K562 (cell line): Measurements from ENCODE around the gene NDUFV3. TPM values are rescaled to one million over a fixed set of nuclear protein-coding genes. Genes with fewer than 3 reads are reported as not detected.

Source experiments
- ATAC-seq: fragments of 200-7000 bp; cut with Tn5 transposase; 3 replicates; pipeline ENCODE4 v1.9.1; 2020; ENCODE audit warnings: moderate library complexity
- BruUV-seq: library from RNA; stranded (reverse); fragments of 400-500 nt; replicated peaks from 2 replicates; lab custom pipeline; 2021; lab: Mats Ljungman, UMichigan
- CTCF ChIA-PET: fragments of 300-600 bp; formaldehyde crosslinking; extraction: SDS; loops from one replicate; lab custom pipeline; 2021; ENCODE audit warnings: low intra/inter-chr PET ratio; lab: Yijun Ruan, JAX
- POLR2A ChIA-PET: fragments of 300-600, 350-650 bp; sonication (Branson Sonifier 250); formaldehyde crosslinking; extraction: SDS; loops from one replicate; lab custom pipeline; 2021; ENCODE audit warnings: antibody characterized with exemption, inconsistent platforms; lab: Yijun Ruan, JAX
- DNase-seq, 4 experiments: peaks; one replicate each; pipeline versions ENCODE4 v3.0.0 to v3.0.0-alpha.2; 2011 to 2018; ENCODE audit warnings: low spot score in 3 of 4, mixed read lengths in 3 of 4; ENCODE audit errors: extremely low read depth in 1 of 4
- FAIRE-seq: peaks from 2 replicates; lab custom pipeline; 2011; peaks lifted over from hg19 to GRCh38; lab: Jason Lieb, UNC
- H2AFZ ChIP-seq: 2 replicates; pipeline ENCODE4 v1.6.0; 2011; ENCODE audit warnings: low read depth, low read length, control low read depth, inconsistent platforms
- H3K27ac ChIP-seq: fragments of 200-600 bp; 3 replicates; pipeline ENCODE4 v1.8.0; 2011; ENCODE audit warnings: low read depth, mild to moderate bottlenecking, control low read depth, inconsistent platforms, low read length, moderate library complexity, mixed read lengths; ENCODE audit errors: extremely low read depth
- H3K27me3 ChIP-seq, 2 experiments: fragments of 300-600 bp in 1 of 2; 2 replicates in 1 of 2; 3 replicates in 1 of 2; pipeline versions ENCODE4 v1.6.0 to v1.8.0; 2011; ENCODE audit warnings: inconsistent platforms in 2 of 2, low read length in 2 of 2, mild to moderate bottlenecking in 1 of 2, mixed read lengths in 1 of 2, moderate library complexity in 1 of 2; ENCODE audit not compliant: control insufficient read depth in 2 of 2, insufficient read depth in 2 of 2
- H3K36me3 ChIP-seq: fragments of 300-600 bp; 3 replicates; pipeline ENCODE4 v1.8.0; 2011; ENCODE audit warnings: mild to moderate bottlenecking, low read length, inconsistent platforms; ENCODE audit not compliant: control insufficient read depth, insufficient read depth
- H3K4me1 ChIP-seq, 2 experiments: fragments of 200-600 bp in 1 of 2; replicated peaks in 1 of 2; 2 replicates in 1 of 2; 3 replicates in 1 of 2; pipeline versions ENCODE4 v1.5.1 to v1.8.0; 2011; ENCODE audit warnings: inconsistent platforms in 2 of 2, low read length in 2 of 2, mild to moderate bottlenecking in 1 of 2, mixed read lengths in 1 of 2, moderate library complexity in 1 of 2; ENCODE audit not compliant: control insufficient read depth in 2 of 2, insufficient read depth in 2 of 2
- H3K4me2 ChIP-seq: 2 replicates; pipeline ENCODE4 v1.6.1; 2011; ENCODE audit warnings: low read length, control low read depth, inconsistent platforms, mixed read lengths; ENCODE audit not compliant: insufficient read depth
- H3K4me3 ChIP-seq: fragments of 200-600 bp; sonication (generic), shearing (Covaris generic); 2 replicates; pipeline ENCODE4 v1.5.1; 2016; ENCODE audit warnings: control low read depth, inconsistent platforms
- H3K79me2 ChIP-seq: fragments of 200-600 bp; 3 replicates; pipeline ENCODE4 v1.8.0; 2011; ENCODE audit warnings: low read length, inconsistent platforms; ENCODE audit not compliant: control insufficient read depth, insufficient read depth
- H3K9ac ChIP-seq, 2 experiments: 2 replicates each; pipeline versions ENCODE4 v1.6.0 to v1.6.1; 2011; ENCODE audit warnings: low read depth in 2 of 2, low read length in 2 of 2, control low read depth in 1 of 2, inconsistent platforms in 1 of 2, mild to moderate bottlenecking in 1 of 2, mixed read lengths in 1 of 2; ENCODE audit not compliant: insufficient read depth in 1 of 2
- H3K9me1 ChIP-seq: one replicate; pipeline ENCODE4 v1.6.0; 2011; ENCODE audit warnings: inconsistent platforms, mild to moderate bottlenecking, low read length, moderate library complexity; ENCODE audit not compliant: control insufficient read depth, insufficient read depth
- H3K9me3 ChIP-seq: replicated peaks from 2 replicates; pipeline ENCODE4 v1.5.1; 2011; ENCODE audit warnings: low read depth, low read length, inconsistent platforms; ENCODE audit not compliant: control insufficient read depth, insufficient read depth
- H4K20me1 ChIP-seq: replicated peaks from 2 replicates; pipeline ENCODE4 v1.6.1; 2011; ENCODE audit warnings: low read length, inconsistent platforms, mixed read lengths; ENCODE audit not compliant: control insufficient read depth, insufficient read depth
- NFIX ChIP-seq: fragments of 250-450 bp; sonication (Bioruptor Pico); IDR thresholded peaks from 2 replicates; pipeline ENCODE4 v1.4.0; 2020; ENCODE audit warnings: low read depth, mild to moderate bottlenecking, moderate library complexity
- POLR2G ChIP-seq: fragments of 200-400 bp; formaldehyde crosslinking; IDR thresholded peaks from 2 replicates; pipeline ENCODE4 v1.6.1; 2017; ENCODE audit warnings: low read depth, mild to moderate bottlenecking, antibody characterized with exemption, low read length, moderate library complexity
- RBFOX2 ChIP-seq: fragments of 200-400 bp; formaldehyde crosslinking; IDR thresholded peaks from 2 replicates; pipeline ENCODE4 v1.6.1; 2017; ENCODE audit warnings: low read depth, mild to moderate bottlenecking, low read length, moderate library complexity
- SRSF3 ChIP-seq: fragments of 200-400 bp; formaldehyde crosslinking; IDR thresholded peaks from 2 replicates; pipeline ENCODE4 v1.6.1; 2016; ENCODE audit warnings: mild to moderate bottlenecking, low read length, moderate library complexity; ENCODE audit not compliant: insufficient read depth
- WGBS: fragments of 100-300 bp; shearing (Covaris generic); methylation state at CpG from one replicate; pipeline ENCODE4 v1.1.6; 2016; ENCODE audit warnings: low coverage, mixed read lengths; ENCODE audit not compliant: insufficient coverage; ENCODE audit errors: missing lambda C conversion rate; 5-methylcytosine and 5-hydroxymethylcytosine counted together
- in situ Hi-C: fragments of 300-500 bp; cut with MboI; formaldehyde crosslinking; loops from 4 replicates; pipeline ENCODE4 v1.15.0; 2018; ENCODE audit warnings: inconsistent platforms, mixed read lengths
- intact Hi-C: fragments of 100-400 bp; cut with micrococcal nuclease; formaldehyde crosslinking; loops from 2 replicates; pipeline ENCODE4 v1.14.2; 2022
- polyA plus RNA-seq, 8 experiments: library from polyadenylated mRNA; depleted of rRNA in 4 of 8; stranded (reverse) in 5 of 8; unstranded in 3 of 8; fragments of >200 nt; fragmentation: Nextera tagmentation in 2 of 8; fragmentation: Illumina TruSeq in 1 of 8; extraction: Ambion mirVana in 2 of 8; extraction: Trizol in 1 of 8; gene quantifications; 2 replicates each; pipeline versions ENCODE4 v1.2.1 to v1.2.3, GENCODE V29; 2011 to 2014; ENCODE audit warnings: inconsistent platforms in 1 of 8, missing spikeins in 1 of 8
- total RNA-seq, 7 experiments: library from RNA; depleted of rRNA in 6 of 7; stranded (reverse); fragments of >200 nt in 6 of 7; fragmentation: Illumina TruSeq in 2 of 7; extraction: Trizol in 2 of 7; gene quantifications; 2 replicates each; pipeline versions ENCODE4 v1.2.1 to v1.2.3, GENCODE V29; 2011 to 2021; ENCODE audit warnings: low replicate concordance in 1 of 7
- TF ChIP-seq, protein P1 (sequence below), 2 experiments: fragments of 450-650 bp; conservative IDR thresholded peaks; 2 replicates each; pipeline ENCODE4 v1.6.1; 2017; ENCODE audit warnings: mild to moderate bottlenecking in 2 of 2, moderate library complexity in 2 of 2

The NDUFV3 gene
- total and polyA plus RNA-seq, 9 of the 15 experiments (the other 6 are each of a cell fraction or from before 2014, with no cell fraction given) = 19.1 to 87.8 (median 74.3) TPM

DNA sequence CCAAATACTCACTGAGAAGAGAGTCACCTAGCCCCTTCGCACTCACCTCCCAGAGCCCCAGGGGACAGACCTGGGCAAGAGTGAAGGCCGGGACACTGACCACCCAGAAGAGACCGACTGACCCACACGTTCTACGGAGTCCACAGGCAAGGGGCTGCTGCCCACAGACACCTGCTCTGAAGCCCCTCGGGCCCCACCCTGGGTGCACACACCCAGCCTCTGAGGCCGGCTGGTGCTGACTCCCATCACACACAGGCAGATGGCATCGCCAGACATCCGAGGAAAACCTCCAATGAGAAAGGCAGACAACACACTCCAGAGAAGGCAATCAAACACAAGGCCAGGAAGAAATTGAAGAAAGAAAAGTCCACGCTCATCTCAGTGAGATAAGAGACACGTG lies 35.9 kb upstream of the NDUFV3 start:
- peaks cover 48% of the 10 kb centered on the region for H3K79me2 ChIP-seq
- TF ChIP-seq RBFOX2 (peak; percentile 35; the same call in 1 of the 2 replicates), SRSF3 (no peak), POLR2G (0 out of 2 replicates have a peak, but pooled peaks have one; percentile 20)
- WGBS = 95% methylated on average over 11 of the region's 11 CpGs
- H3K36me3 ChIP-seq = peaks cover 96% of the 10 kb centered on the region; the same call in 2 of the 3 replicates
- intact Hi-C loops (no loop called here), in situ Hi-C loops (no loop called here)
- POLR2A ChIA-PET = interaction anchor here (0.6 kb wide), 1 partner anchor 110 kb away, joined by 6 read pairs; no protein-coding TSS in a partner anchor
- CTCF ChIA-PET = no interaction called here
- no peak for FAIRE-seq
- H3K9me1 ChIP-seq = no peaks in the 10 kb centered on the region
- no peak overlapping the region for H3K4me2 ChIP-seq
- H3K4me1 ChIP-seq = peaks cover 0 to 18% of the 10 kb centered on the region in 2 experiments; a peak in 1 of 5 replicates
- no peak for ATAC-seq
- no peak overlapping the region for H3K27ac ChIP-seq
- no peak overlapping the region for H3K4me3 ChIP-seq
- no TSS peak for BruUV-seq
- no peak overlapping the region for H2AFZ ChIP-seq
- H4K20me1 ChIP-seq = peaks cover 11% of the 10 kb centered on the region
- no peak for DNase-seq
- no peaks in the 10 kb centered on the region for H3K27me3 ChIP-seq
- H3K9ac ChIP-seq = peak overlapping the region in 1 of 2 experiments; percentile 26; a peak in 1 of 4 replicates
- no peaks in the 10 kb centered on the region for H3K9me3 ChIP-seq

DNA sequence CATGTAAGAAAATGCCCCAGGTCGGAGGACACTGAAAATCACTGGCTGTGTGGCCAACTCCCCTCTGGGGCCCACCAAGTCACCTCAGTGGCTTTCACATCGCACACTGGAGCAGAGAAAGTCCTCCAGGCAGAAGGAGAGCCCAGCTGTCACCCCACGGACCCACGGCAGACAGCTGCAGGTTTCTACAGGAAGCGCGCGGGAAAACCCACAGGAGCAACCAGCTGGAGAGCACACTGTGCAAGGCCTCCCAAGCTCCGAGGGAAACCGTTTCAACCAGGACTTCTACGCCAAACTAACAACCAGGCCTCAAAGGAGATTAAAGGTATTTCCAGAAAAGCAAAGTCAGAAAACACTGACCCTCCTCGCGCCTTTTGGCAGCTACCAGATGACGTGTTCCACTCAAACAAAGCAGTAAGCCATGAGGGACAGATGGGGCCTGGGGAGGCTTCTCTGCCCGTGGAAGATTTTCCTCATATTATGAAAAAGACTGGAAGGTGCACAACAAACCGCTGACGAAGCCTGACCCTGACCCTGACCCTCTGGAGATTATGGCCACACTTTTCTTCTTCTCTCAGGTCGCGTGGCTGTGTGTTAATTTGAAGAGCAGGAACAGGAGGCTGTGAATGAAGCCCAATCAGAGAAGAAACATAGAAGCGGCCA lies 34.8 kb upstream of the NDUFV3 start:
- ATAC-seq = no peak
- Histone ChIP-seq H3K9ac (no peak overlapping the region), H4K20me1 (peaks cover 19% of the 10 kb centered on the region), H3K4me3 (no peak overlapping the region), H3K9me3 (no peaks in the 10 kb centered on the region), H3K79me2 (peaks cover 58% of the 10 kb centered on the region), H3K4me1 (peaks cover 0 to 28% of the 10 kb centered on the region in 2 experiments; a peak in 1 of 5 replicates), H3K4me2 (no peak overlapping the region), H2AFZ (no peak overlapping the region), H3K27ac (no peak overlapping the region), H3K9me1 (peaks cover 3% of the 10 kb centered on the region), H3K36me3 (peaks cover 97% of the 10 kb centered on the region), H3K27me3 (no peaks in the 10 kb centered on the region)
- DNase-seq = no peak
- intact Hi-C loops = no loop called here
- WGBS = 89% methylated on average over 19 of the region's 19 CpGs
- TF ChIP-seq NFIX (CRISPR knock-in tag) (no peak), POLR2G (0 out of 2 replicates have a peak, but pooled peaks have one; percentile 14)
- TF ChIP-seq, protein P1, sequence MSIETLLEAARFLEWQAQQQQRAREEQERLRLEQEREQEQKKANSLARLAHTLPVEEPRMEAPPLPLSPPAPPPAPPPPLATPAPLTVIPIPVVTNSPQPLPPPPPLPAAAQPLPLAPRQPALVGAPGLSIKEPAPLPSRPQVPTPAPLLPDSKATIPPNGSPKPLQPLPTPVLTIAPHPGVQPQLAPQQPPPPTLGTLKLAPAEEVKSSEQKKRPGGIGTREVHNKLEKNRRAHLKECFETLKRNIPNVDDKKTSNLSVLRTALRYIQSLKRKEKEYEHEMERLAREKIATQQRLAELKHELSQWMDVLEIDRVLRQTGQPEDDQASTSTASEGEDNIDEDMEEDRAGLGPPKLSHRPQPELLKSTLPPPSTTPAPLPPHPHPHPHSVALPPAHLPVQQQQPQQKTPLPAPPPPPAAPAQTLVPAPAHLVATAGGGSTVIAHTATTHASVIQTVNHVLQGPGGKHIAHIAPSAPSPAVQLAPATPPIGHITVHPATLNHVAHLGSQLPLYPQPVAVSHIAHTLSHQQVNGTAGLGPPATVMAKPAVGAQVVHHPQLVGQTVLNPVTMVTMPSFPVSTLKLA (conservative IDR thresholded peaks at IDR 0.05) = no peak
- FAIRE-seq = no peak
- BruUV-seq = no TSS peak
- in situ Hi-C loops = no loop called here
- ChIA-PET CTCF (interaction anchor here (0.6 kb wide), 1 partner anchor 1099 kb away, joined by 3 read pairs; no protein-coding TSS in a partner anchor), POLR2A (no interaction called here)
